Esophagus squamous epithelium (tissue), 4 donors: ENCODE results near the gene PMFBP1.

ENCODE experiments used
- POLR2A ChIP-seq, 4 donors: fragments of 450-650 bp; IDR thresholded peaks; one replicate each; pipeline ENCODE4 v1.6.1; 2017; ENCODE audit warnings: antibody characterized with exemption in 4 of 4, mild to moderate bottlenecking in 4 of 4, moderate library complexity in 3 of 4
- TF ChIP-seq, protein P1 (sequence below), 6 experiments: fragments of 450-650 bp in 4 of 6; fragments of 200-600 bp in 2 of 6; sonication (generic) in 2 of 6; IDR thresholded peaks; one replicate each; pipeline ENCODE4 v1.5.1; 2016 to 2019; ENCODE audit warnings: antibody characterized with exemption in 6 of 6, mild to moderate bottlenecking in 4 of 6, moderate library complexity in 4 of 6

DNA sequence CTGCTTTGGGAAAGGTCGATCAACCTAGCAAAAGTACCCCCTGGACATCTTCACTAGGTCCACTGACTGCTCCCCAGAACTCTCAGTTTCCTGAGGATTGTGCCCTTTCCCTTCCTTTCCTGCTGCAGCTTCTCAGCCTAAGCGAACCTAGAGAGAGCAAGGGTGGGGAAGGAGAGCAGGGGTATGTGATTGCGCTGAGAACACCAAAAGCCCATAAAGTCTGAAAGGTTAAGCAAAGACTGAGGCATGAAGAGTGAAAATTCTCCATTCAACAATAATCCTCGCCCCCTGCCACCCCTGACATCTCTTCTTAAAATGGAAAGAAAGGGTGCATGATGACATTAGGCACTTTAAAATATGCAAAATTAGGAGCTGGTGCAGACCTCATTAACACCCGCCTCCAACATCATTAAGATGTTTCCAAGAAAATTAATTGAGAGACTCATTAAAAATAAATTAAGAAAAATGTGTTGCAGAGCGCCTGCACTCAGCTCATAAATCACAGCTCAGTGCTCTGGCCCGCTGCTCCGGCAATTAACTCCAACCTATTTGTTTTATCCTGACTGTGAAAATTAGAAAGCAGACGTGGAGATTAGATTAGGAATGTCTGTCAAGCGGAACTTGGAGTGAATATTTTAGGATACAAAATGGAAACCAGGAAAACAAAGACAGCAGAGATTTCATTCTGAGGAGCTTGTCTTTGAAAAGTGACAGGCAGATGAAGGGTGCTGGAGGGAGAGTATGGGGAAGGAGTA is 49.1 kb upstream of the PMFBP1 start:
- TF ChIP-seq, protein P1, sequence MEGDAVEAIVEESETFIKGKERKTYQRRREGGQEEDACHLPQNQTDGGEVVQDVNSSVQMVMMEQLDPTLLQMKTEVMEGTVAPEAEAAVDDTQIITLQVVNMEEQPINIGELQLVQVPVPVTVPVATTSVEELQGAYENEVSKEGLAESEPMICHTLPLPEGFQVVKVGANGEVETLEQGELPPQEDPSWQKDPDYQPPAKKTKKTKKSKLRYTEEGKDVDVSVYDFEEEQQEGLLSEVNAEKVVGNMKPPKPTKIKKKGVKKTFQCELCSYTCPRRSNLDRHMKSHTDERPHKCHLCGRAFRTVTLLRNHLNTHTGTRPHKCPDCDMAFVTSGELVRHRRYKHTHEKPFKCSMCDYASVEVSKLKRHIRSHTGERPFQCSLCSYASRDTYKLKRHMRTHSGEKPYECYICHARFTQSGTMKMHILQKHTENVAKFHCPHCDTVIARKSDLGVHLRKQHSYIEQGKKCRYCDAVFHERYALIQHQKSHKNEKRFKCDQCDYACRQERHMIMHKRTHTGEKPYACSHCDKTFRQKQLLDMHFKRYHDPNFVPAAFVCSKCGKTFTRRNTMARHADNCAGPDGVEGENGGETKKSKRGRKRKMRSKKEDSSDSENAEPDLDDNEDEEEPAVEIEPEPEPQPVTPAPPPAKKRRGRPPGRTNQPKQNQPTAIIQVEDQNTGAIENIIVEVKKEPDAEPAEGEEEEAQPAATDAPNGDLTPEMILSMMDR (IDR thresholded peaks at IDR 0.05), result no peak
- TF ChIP-seq POLR2A (IDR thresholded peaks at IDR 0.05), result no peak
